IMR-90 (cell line): ENCODE data around the gene SNAPC4. TPM values are rescaled to one million over a fixed set of nuclear protein-coding genes. Genes with fewer than 3 reads are reported as not detected.

Source experiments
- ATAC-seq: fragments of 200-7000 bp; cut with Tn5 transposase; 2 replicates; pipeline ENCODE4 v1.9.1; 2020; ENCODE audit warnings: low read depth, mild to moderate bottlenecking, moderate library complexity
- BruUV-seq: library from RNA; stranded (reverse); fragments of 400-500 nt; replicated peaks from 2 replicates; lab custom pipeline; 2021; lab: Mats Ljungman, UMichigan
- CTCF ChIA-PET: fragments of 300-600 bp; formaldehyde crosslinking; extraction: SDS; loops from one replicate; lab custom pipeline; 2021; ENCODE audit warnings: antibody characterized with exemption; lab: Yijun Ruan, JAX
- POLR2A ChIA-PET: fragments of 300-600 bp; sonication (Branson Sonifier 250); formaldehyde crosslinking; loops from one replicate; lab custom pipeline; 2022; ENCODE audit warnings: antibody characterized with exemption; ENCODE audit not compliant: unreplicated experiment; lab: Charles Lee
- DNase-seq: peaks from one replicate; pipeline ENCODE4 v3.0.0; 2013
- H2AFZ ChIP-seq: replicated peaks from 2 replicates; pipeline ENCODE3; 2013; ENCODE audit warnings: low read length, mild to moderate bottlenecking; ENCODE audit not compliant: poor library complexity
- H2AK5ac ChIP-seq: 2 replicates; pipeline ENCODE4 v1.6.1; 2013; ENCODE audit warnings: low read depth, low read length, inconsistent platforms
- H2AK9ac ChIP-seq: replicated peaks from 2 replicates; pipeline ENCODE3; 2013; ENCODE audit warnings: mild to moderate bottlenecking, low read depth, low read length, moderate library complexity; ENCODE audit not compliant: poor library complexity
- H2BK120ac ChIP-seq: 2 replicates; pipeline ENCODE4 v1.6.1; 2013; ENCODE audit warnings: low read depth, low read length, inconsistent platforms
- H2BK15ac ChIP-seq: 3 replicates; pipeline ENCODE4 v1.6.1; 2013; ENCODE audit warnings: low read depth, low read length, inconsistent platforms
- H2BK20ac ChIP-seq: 2 replicates; pipeline ENCODE4 v1.6.1; 2013; ENCODE audit warnings: low read depth, mild to moderate bottlenecking, inconsistent platforms, low read length, moderate library complexity
- H2BK5ac ChIP-seq: 2 replicates; pipeline ENCODE4 v1.6.1; 2013; ENCODE audit warnings: mild to moderate bottlenecking, low read depth, low read length, inconsistent platforms; ENCODE audit not compliant: poor library complexity, severe bottlenecking
- H3K14ac ChIP-seq: replicated peaks from 2 replicates; pipeline ENCODE4 v1.6.1; 2013; ENCODE audit warnings: low read depth, low read length, inconsistent platforms
- H3K18ac ChIP-seq: 2 replicates; pipeline ENCODE4 v1.6.1; 2013; ENCODE audit warnings: low read depth, low read length, control low read depth
- H3K23ac ChIP-seq: 2 replicates; pipeline ENCODE4 v1.6.1; 2013; ENCODE audit warnings: low read depth, low read length, inconsistent platforms
- H3K27ac ChIP-seq: 2 replicates; pipeline ENCODE4 v1.5.1; 2013; ENCODE audit warnings: mild to moderate bottlenecking, control low read depth, low read length; ENCODE audit not compliant: insufficient read depth
- H3K27me3 ChIP-seq: 2 replicates; pipeline ENCODE4 v1.6.1; 2013; ENCODE audit warnings: low read length; ENCODE audit not compliant: control insufficient read depth, insufficient read depth
- H3K36me3 ChIP-seq: 2 replicates; pipeline ENCODE4 v1.6.1; 2013; ENCODE audit warnings: low read length, mixed read lengths; ENCODE audit not compliant: control insufficient read depth, insufficient read depth
- H3K4ac ChIP-seq: 2 replicates; pipeline ENCODE4 v1.6.1; 2013; ENCODE audit warnings: low read depth, low read length, inconsistent platforms
- H3K4me1 ChIP-seq: 2 replicates; pipeline ENCODE4 v1.6.1; 2013; ENCODE audit warnings: low read length, mixed read lengths; ENCODE audit not compliant: control insufficient read depth, insufficient read depth
- H3K4me2 ChIP-seq: 2 replicates; pipeline ENCODE4 v1.6.1; 2013; ENCODE audit warnings: low read depth, mild to moderate bottlenecking, control low read depth, low read length, moderate library complexity
- H3K4me3 ChIP-seq: 2 replicates; pipeline ENCODE4 v1.5.1; 2013; ENCODE audit warnings: low read depth, mild to moderate bottlenecking, control low read depth, low read length, moderate library complexity; ENCODE audit not compliant: insufficient read depth
- H3K56ac ChIP-seq: 2 replicates; pipeline ENCODE4 v1.6.1; 2013; ENCODE audit warnings: low read length, inconsistent platforms; ENCODE audit not compliant: insufficient read depth; ENCODE audit errors: extremely low read depth
- H3K79me1 ChIP-seq, 2 experiments: 2 replicates each; pipeline ENCODE4 v1.6.1; 2013; ENCODE audit warnings: low read length in 2 of 2, inconsistent platforms in 1 of 2, low read depth in 1 of 2
- H3K9ac ChIP-seq: 2 replicates; pipeline ENCODE4 v1.6.1; 2013; ENCODE audit warnings: low read depth, low read length, control low read depth
- H3K9me1 ChIP-seq: 2 replicates; pipeline ENCODE4 v1.6.1; 2013; ENCODE audit warnings: low read length, inconsistent platforms; ENCODE audit not compliant: insufficient read depth
- H3K9me3 ChIP-seq: 2 replicates; pipeline ENCODE4 v1.6.1; 2013; ENCODE audit warnings: low read length; ENCODE audit not compliant: control insufficient read depth, insufficient read depth
- H4K20me1 ChIP-seq: 2 replicates; pipeline ENCODE4 v1.6.1; 2013; ENCODE audit warnings: low read length, inconsistent platforms; ENCODE audit not compliant: insufficient read depth
- H4K5ac ChIP-seq: 2 replicates; pipeline ENCODE4 v1.6.1; 2013; ENCODE audit warnings: mild to moderate bottlenecking, low read depth, low read length, control low read depth
- H4K8ac ChIP-seq, 2 experiments: 2 replicates each; pipeline ENCODE4 v1.6.1; 2013; ENCODE audit warnings: low read depth in 2 of 2, low read length in 2 of 2, control low read depth in 1 of 2, inconsistent platforms in 1 of 2
- H4K91ac ChIP-seq: 2 replicates; pipeline ENCODE4 v1.6.1; 2013; ENCODE audit warnings: low read depth, low read length, inconsistent platforms; ENCODE audit not compliant: insufficient read depth
- BHLHE40 ChIP-seq: fragments of 150-350 bp; IDR thresholded peaks from 2 replicates; pipeline ENCODE4 v1.6.1; 2016; ENCODE audit warnings: mild to moderate bottlenecking, low read depth, low read length
- CEBPB ChIP-seq: IDR thresholded peaks from 2 replicates; pipeline ENCODE4 v1.6.1; 2012; ENCODE audit warnings: low read depth, low read length, improper control_type of control experiment
- CHD1 ChIP-seq: IDR thresholded peaks from 2 replicates; pipeline ENCODE4 v1.6.1; 2012; ENCODE audit warnings: low read depth, low read length, improper control_type of control experiment
- MAFK ChIP-seq: IDR thresholded peaks from 2 replicates; pipeline ENCODE4 v1.6.1; 2012; ENCODE audit warnings: low read depth, low read length, improper control_type of control experiment
- RFX5 ChIP-seq: IDR thresholded peaks from 2 replicates; pipeline ENCODE4 v1.8.0; 2012; ENCODE audit warnings: low read depth, mild to moderate bottlenecking, low read length, moderate library complexity
- SMC3 ChIP-seq: fragments of 150-350 bp; IDR thresholded peaks from 2 replicates; pipeline ENCODE4 v1.6.1; 2016; ENCODE audit warnings: low read depth, mild to moderate bottlenecking, antibody characterized with exemption, low read length, moderate library complexity
- WGBS, 2 experiments: methylation state at CpG; one replicate each; pipeline versions ENCODE4 v1.1.5 to v1.1.7; 2013; ENCODE audit warnings: missing lambda C conversion rate in 2 of 2; ENCODE audit not compliant: insufficient read length in 1 of 2; ENCODE audit errors: extremely low coverage in 2 of 2; 5-methylcytosine and 5-hydroxymethylcytosine counted together
- dilution Hi-C: fragments of 300-500 bp; cut with HindIII; formaldehyde crosslinking; loops from one replicate; pipeline ENCODE4 v1.14.3; 2018; ENCODE audit warnings: low sequenced_read_pairs; ENCODE audit not compliant: unreplicated experiment
- in situ Hi-C: fragments of 300-500 bp; cut with MboI; formaldehyde crosslinking; loops from 3 replicates; pipeline ENCODE4 v1.14.3; 2019; ENCODE audit warnings: low sequenced_read_pairs, inconsistent platforms, mixed read lengths
- intact Hi-C: fragments of 100-400 bp; cut with micrococcal nuclease; formaldehyde crosslinking; loops from 2 replicates; pipeline ENCODE4 v1.10.0; 2022
- polyA plus RNA-seq, 3 experiments: library from polyadenylated mRNA; depleted of rRNA; stranded (reverse); fragments of >200 nt; gene quantifications; 2 replicates each; pipeline ENCODE4 v1.2.3, GENCODE V29; 2012; ENCODE audit warnings: low replicate concordance in 1 of 3
- total RNA-seq: library from RNA; depleted of rRNA; stranded (reverse); fragments of >200 nt; gene quantifications from 2 replicates; pipeline ENCODE4 v1.2.3, GENCODE V29; 2012
- TF ChIP-seq, protein P1 (sequence below): fragments of 150-350 bp; IDR thresholded peaks from 2 replicates; pipeline ENCODE4 v1.6.1; 2016; ENCODE audit warnings: low read depth, mild to moderate bottlenecking, low read length, moderate library complexity, borderline replicate concordance
- TF ChIP-seq, protein P2 (sequence below): conservative IDR thresholded peaks from 2 replicates; pipeline ENCODE4 v1.5.1; 2012; ENCODE audit warnings: mild to moderate bottlenecking, low read depth, low read length, improper control_type of control experiment

Gene SNAPC4
- total and polyA plus RNA-seq, 2 of the 4 experiments (the other 2 are of a cell fraction): 2.5 to 6.5 TPM

- BruUV-seq: no TSS peak
- H3K9ac ChIP-seq: no peak overlapping the region
- no peak overlapping the region for H4K5ac ChIP-seq
- no peak overlapping the region for H4K91ac ChIP-seq
- WGBS, 2 experiments: 92% methylated on average over 17 of the region's 21 CpGs; no CpG with 5 or more reads in 1 of the 2 experiments
- ATAC-seq (no peak), DNase-seq (no peak)
- in situ Hi-C loops (no loop called here), dilution Hi-C loops (no loop called here), intact Hi-C loops (no loop called here)
- H3K18ac ChIP-seq: no peak overlapping the region
- ChIA-PET POLR2A (no interaction called here), CTCF (interaction anchor here (0.7 kb wide), 1 partner anchor 8 kb away, joined by 4 read pairs; no protein-coding TSS in a partner anchor)
- no peaks in the 10 kb centered on the region for H3K27me3 ChIP-seq
- no peak overlapping the region for H2AK9ac ChIP-seq
- H2AFZ ChIP-seq: no peak overlapping the region
- no peak overlapping the region for H3K4me2 ChIP-seq
- H3K9me3 ChIP-seq: no peaks in the 10 kb centered on the region
- no peak overlapping the region for H3K56ac ChIP-seq
- H3K4me1 ChIP-seq: no peaks in the 10 kb centered on the region
- no peak overlapping the region for H3K23ac ChIP-seq
- H4K8ac ChIP-seq: no peak overlapping the region
- no peak overlapping the region for H3K4ac ChIP-seq
- H3K4me3 ChIP-seq: no peak overlapping the region
- H4K20me1 ChIP-seq: peaks cover 6% of the 10 kb centered on the region; the same call in 1 of the 2 replicates
- no peak overlapping the region for H2BK5ac ChIP-seq
- H3K79me1 ChIP-seq: peaks cover 0 to 7% of the 10 kb centered on the region in 2 experiments; a peak in 1 of 4 replicates
- H2BK15ac ChIP-seq: no peak overlapping the region
- H3K36me3 ChIP-seq: peaks cover 68% of the 10 kb centered on the region
- no peak overlapping the region for H2BK20ac ChIP-seq
- H2BK120ac ChIP-seq: no peak overlapping the region
- TF ChIP-seq, protein P1, sequence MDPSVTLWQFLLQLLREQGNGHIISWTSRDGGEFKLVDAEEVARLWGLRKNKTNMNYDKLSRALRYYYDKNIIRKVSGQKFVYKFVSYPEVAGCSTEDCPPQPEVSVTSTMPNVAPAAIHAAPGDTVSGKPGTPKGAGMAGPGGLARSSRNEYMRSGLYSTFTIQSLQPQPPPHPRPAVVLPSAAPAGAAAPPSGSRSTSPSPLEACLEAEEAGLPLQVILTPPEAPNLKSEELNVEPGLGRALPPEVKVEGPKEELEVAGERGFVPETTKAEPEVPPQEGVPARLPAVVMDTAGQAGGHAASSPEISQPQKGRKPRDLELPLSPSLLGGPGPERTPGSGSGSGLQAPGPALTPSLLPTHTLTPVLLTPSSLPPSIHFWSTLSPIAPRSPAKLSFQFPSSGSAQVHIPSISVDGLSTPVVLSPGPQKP: no peak
- TF ChIP-seq MAFK: no peak
- no peak for TF ChIP-seq BHLHE40
- TF ChIP-seq, protein P2, sequence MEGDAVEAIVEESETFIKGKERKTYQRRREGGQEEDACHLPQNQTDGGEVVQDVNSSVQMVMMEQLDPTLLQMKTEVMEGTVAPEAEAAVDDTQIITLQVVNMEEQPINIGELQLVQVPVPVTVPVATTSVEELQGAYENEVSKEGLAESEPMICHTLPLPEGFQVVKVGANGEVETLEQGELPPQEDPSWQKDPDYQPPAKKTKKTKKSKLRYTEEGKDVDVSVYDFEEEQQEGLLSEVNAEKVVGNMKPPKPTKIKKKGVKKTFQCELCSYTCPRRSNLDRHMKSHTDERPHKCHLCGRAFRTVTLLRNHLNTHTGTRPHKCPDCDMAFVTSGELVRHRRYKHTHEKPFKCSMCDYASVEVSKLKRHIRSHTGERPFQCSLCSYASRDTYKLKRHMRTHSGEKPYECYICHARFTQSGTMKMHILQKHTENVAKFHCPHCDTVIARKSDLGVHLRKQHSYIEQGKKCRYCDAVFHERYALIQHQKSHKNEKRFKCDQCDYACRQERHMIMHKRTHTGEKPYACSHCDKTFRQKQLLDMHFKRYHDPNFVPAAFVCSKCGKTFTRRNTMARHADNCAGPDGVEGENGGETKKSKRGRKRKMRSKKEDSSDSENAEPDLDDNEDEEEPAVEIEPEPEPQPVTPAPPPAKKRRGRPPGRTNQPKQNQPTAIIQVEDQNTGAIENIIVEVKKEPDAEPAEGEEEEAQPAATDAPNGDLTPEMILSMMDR: no peak
- TF ChIP-seq CEBPB: no peak
- no peak for TF ChIP-seq RFX5
- TF ChIP-seq SMC3: no peak
- no peak for TF ChIP-seq CHD1
- no peak overlapping the region for H3K27ac ChIP-seq
- H3K9me1 ChIP-seq: no peaks in the 10 kb centered on the region
- H2AK5ac ChIP-seq: no peak overlapping the region
- H3K14ac ChIP-seq: no peak overlapping the region
Observed at GRCh38 chr9:136421791-136422190, 21.8 kb upstream of the SNAPC4 start.
